Fibroblast of villous mesenchyme (primary cell): ENCODE measurements around the gene UBE3A. TPM values are rescaled to one million over a fixed set of nuclear protein-coding genes. Genes with fewer than 3 reads are reported as not detected.
"Not testable (repeated sequence)": the region's sequence is repeated elsewhere in the genome, so short reads cannot be mapped to it uniquely, and the experiment has no call there.

Source experiments
- DNase-seq: peaks from one replicate; pipeline ENCODE4 v3.0.0-alpha.2; 2010; ENCODE audit warnings: low read depth
- H3K4me3 ChIP-seq: 2 replicates; pipeline ENCODE4 v1.5.1; 2011; ENCODE audit warnings: low read depth, mild to moderate bottlenecking, low read length
- total RNA-seq: library from RNA; depleted of rRNA; stranded (reverse); fragments of >200 nt; gene quantifications from 2 replicates; pipeline ENCODE4 v1.2.3, GENCODE V29; 2012
- TF ChIP-seq, protein P1 (sequence below): IDR thresholded peaks from 2 replicates; pipeline ENCODE4 v1.5.1; 2012; ENCODE audit warnings: low read depth, mild to moderate bottlenecking, low read length; ENCODE audit not compliant: insufficient read depth

Gene UBE3A
- total RNA-seq, 1 donor: 96.7 TPM

- no peak for DNase-seq
- H3K4me3 ChIP-seq: no peak overlapping the region
- TF ChIP-seq, protein P1, sequence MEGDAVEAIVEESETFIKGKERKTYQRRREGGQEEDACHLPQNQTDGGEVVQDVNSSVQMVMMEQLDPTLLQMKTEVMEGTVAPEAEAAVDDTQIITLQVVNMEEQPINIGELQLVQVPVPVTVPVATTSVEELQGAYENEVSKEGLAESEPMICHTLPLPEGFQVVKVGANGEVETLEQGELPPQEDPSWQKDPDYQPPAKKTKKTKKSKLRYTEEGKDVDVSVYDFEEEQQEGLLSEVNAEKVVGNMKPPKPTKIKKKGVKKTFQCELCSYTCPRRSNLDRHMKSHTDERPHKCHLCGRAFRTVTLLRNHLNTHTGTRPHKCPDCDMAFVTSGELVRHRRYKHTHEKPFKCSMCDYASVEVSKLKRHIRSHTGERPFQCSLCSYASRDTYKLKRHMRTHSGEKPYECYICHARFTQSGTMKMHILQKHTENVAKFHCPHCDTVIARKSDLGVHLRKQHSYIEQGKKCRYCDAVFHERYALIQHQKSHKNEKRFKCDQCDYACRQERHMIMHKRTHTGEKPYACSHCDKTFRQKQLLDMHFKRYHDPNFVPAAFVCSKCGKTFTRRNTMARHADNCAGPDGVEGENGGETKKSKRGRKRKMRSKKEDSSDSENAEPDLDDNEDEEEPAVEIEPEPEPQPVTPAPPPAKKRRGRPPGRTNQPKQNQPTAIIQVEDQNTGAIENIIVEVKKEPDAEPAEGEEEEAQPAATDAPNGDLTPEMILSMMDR: no peak
Measured at GRCh38 chr15:25456196-25456595, 17.4 kb upstream of the UBE3A start.

- DNase-seq: no peak
- H3K4me3 ChIP-seq: no peak overlapping the region
- TF ChIP-seq, protein P1: no peak
Measured at GRCh38 chr15:25455226-25455625, 16.4 kb upstream of the UBE3A start.

DNA sequence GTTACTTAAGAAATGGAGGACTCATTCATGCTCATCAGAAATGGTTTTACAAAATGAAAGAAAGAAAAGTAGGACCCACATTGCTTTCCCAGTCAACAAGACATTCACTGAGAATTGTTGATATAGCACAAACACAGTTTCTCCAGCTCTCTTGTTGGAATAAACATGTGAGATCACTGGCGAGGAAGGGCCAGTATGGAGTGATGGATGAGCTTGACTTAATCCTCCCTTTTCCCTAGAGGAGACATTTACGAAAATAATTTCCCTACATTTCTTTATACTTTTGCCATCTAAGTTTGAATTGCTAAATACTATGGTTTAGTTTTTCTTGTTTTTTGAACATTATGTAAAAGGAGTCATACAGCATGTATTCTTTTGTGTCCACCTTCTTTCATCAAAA is 15.9 kb upstream of the UBE3A start:
- no peak for DNase-seq
- no peak overlapping the region for H3K4me3 ChIP-seq
- TF ChIP-seq, protein P1: no peak

- DNase-seq: not testable (repeated sequence)
Measured at GRCh38 chr15:25453246-25453645, 14.4 kb upstream of the UBE3A start.

GRCh38 chr15:25451501-25451900 is 12.7 kb upstream of the UBE3A start:
- TF ChIP-seq, protein P1: no peak
- no peak for DNase-seq
- H3K4me3 ChIP-seq: no peak overlapping the region

More at GRCh38 chr15:25453246-25453645, 14.4 kb upstream of the UBE3A start:
- H3K4me3 ChIP-seq: not testable (repeated sequence)

- H3K4me3 ChIP-seq: no peak overlapping the region
- no peak for DNase-seq
- TF ChIP-seq, protein P1: no peak
Measured at GRCh38 chr15:25450163-25450562, 11.3 kb upstream of the UBE3A start.

DNA sequence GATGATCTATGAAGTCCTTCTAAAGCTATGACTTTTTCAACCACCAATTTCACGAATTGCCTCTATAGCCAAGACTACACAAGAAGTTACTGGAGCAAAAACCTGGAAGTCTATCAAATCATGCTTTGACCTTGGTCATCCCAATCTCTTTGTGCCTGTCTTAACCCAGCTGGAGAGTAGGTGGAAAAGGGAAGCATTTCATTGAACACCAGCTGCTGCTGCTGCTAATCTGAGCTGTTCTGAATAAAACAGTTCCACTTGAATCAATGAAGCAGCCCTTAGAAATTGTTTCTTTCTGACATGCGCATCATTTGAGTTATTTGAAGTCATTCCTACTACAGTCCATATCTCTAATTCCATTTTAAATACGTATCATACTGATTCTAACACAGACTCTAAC is 7.3 kb upstream of the UBE3A start:
- H3K4me3 ChIP-seq: no peak overlapping the region
- TF ChIP-seq, protein P1: no peak
- no peak for DNase-seq
